ENCODE results near the gene SLC6A3. TPM values are rescaled to one million over a fixed set of nuclear protein-coding genes. Genes with fewer than 3 reads are reported as not detected.
A peak's percentile ranks its signal among the peaks of the same experiment; 100 is the strongest.

SLC6A3 gene
- total and polyA plus RNA-seq, 2 of the 13 experiments (the other 11 are each of a cell fraction or from before 2014, with no cell fraction given), result 0.01 TPM; not detected in 1

- TF ChIP-seq MED8 (CRISPR knock-in tag; IDR thresholded peaks at IDR 0.05; ENCODE audit: insufficient replicate concordance) (no peak), ZNF225 (CRISPR knock-in tag; IDR thresholded peaks at IDR 0.05) (0 out of 2 replicates have a peak, but pooled peaks have one; percentile 45), TARDBP (CRISPR knock-in tag; IDR thresholded peaks at IDR 0.05) (no peak), GATAD1 (CRISPR knock-in tag; IDR thresholded peaks at IDR 0.05) (no peak), ZNF275 (CRISPR knock-in tag; IDR thresholded peaks at IDR 0.05; ENCODE audit: borderline replicate concordance) (no peak), PATZ1 (CRISPR knock-in tag; IDR thresholded peaks at IDR 0.05) (peak; percentile 68), SP140L (CRISPR knock-in tag; IDR thresholded peaks at IDR 0.05; ENCODE audit: borderline replicate concordance) (no peak), ISX (CRISPR knock-in tag; conservative IDR thresholded peaks at IDR 0.05) (no peak), ZNF749 (CRISPR knock-in tag; IDR thresholded peaks at IDR 0.05; ENCODE audit: borderline replicate concordance) (no peak), FOXM1 (CRISPR knock-in tag; IDR thresholded peaks at IDR 0.05) (no peak), E2F5 (CRISPR knock-in tag; conservative IDR thresholded peaks at IDR 0.05) (no peak), SPEN (CRISPR knock-in tag; IDR thresholded peaks at IDR 0.05; ENCODE audit: low read depth) (no peak; the same call in 1 of the 2 replicates), ZNF362 (CRISPR knock-in tag; IDR thresholded peaks at IDR 0.05; ENCODE audit: borderline replicate concordance) (no peak), U2AF2 (IDR thresholded peaks at IDR 0.05; ENCODE audit: low read depth, low read length) (no peak), MAZ (IDR thresholded peaks at IDR 0.05; ENCODE audit: borderline replicate concordance, low read depth, low read length) (peak; percentile 81), MAZ (CRISPR knock-in tag; IDR thresholded peaks at IDR 0.05; ENCODE audit: low read depth) (peak; percentile 89), SP2 (CRISPR knock-in tag; IDR thresholded peaks at IDR 0.05) (no peak)
- TF ChIP-seq, protein P1, sequence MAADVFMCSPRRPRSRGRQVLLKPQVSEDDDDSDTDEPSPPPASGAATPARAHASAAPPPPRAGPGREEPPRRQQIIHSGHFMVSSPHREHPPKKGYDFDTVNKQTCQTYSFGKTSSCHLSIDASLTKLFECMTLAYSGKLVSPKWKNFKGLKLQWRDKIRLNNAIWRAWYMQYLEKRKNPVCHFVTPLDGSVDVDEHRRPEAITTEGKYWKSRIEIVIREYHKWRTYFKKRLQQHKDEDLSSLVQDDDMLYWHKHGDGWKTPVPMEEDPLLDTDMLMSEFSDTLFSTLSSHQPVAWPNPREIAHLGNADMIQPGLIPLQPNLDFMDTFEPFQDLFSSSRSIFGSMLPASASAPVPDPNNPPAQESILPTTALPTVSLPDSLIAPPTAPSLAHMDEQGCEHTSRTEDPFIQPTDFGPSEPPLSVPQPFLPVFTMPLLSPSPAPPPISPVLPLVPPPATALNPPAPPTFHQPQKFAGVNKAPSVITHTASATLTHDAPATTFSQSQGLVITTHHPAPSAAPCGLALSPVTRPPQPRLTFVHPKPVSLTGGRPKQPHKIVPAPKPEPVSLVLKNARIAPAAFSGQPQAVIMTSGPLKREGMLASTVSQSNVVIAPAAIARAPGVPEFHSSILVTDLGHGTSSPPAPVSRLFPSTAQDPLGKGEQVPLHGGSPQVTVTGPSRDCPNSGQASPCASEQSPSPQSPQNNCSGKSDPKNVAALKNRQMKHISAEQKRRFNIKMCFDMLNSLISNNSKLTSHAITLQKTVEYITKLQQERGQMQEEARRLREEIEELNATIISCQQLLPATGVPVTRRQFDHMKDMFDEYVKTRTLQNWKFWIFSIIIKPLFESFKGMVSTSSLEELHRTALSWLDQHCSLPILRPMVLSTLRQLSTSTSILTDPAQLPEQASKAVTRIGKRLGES (CRISPR knock-in tag; IDR thresholded peaks at IDR 0.05; ENCODE audit: borderline replicate concordance), result no peak
- TF ChIP-seq, protein P2, sequence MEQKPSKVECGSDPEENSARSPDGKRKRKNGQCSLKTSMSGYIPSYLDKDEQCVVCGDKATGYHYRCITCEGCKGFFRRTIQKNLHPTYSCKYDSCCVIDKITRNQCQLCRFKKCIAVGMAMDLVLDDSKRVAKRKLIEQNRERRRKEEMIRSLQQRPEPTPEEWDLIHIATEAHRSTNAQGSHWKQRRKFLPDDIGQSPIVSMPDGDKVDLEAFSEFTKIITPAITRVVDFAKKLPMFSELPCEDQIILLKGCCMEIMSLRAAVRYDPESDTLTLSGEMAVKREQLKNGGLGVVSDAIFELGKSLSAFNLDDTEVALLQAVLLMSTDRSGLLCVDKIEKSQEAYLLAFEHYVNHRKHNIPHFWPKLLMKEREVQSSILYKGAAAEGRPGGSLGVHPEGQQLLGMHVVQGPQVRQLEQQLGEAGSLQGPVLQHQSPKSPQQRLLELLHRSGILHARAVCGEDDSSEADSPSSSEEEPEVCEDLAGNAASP (CRISPR knock-in tag; IDR thresholded peaks at IDR 0.05; ENCODE audit: borderline replicate concordance), result no peak
Observed at GRCh38 chr5:1380011-1380817, 65.0 kb downstream of the SLC6A3 start (continued).
